PFSK-1 (cell line): ENCODE data around the gene NOP14.

ENCODE experiments used
- POLR2AphosphoS5 ChIP-seq: IDR thresholded peaks from 2 replicates; pipeline ENCODE4 v1.6.1; 2012; ENCODE audit warnings: low read depth, mild to moderate bottlenecking, control low read depth, low read length, moderate library complexity
- REST ChIP-seq, 2 experiments: IDR thresholded peaks; 2 replicates each; pipeline versions ENCODE4 v1.6.1 to v1.8.0; 2011 to 2012; ENCODE audit warnings: low read depth in 2 of 2, low read length in 2 of 2, control low read depth in 1 of 2, inconsistent platforms in 1 of 2, mild to moderate bottlenecking in 1 of 2, moderate library complexity in 1 of 2; ENCODE audit not compliant: insufficient read depth in 1 of 2
- SIN3A ChIP-seq: IDR thresholded peaks from 2 replicates; pipeline ENCODE4 v1.6.1; 2012; ENCODE audit warnings: mild to moderate bottlenecking, low read length, moderate library complexity, borderline replicate concordance; ENCODE audit not compliant: insufficient read depth
- TAF1 ChIP-seq: IDR thresholded peaks from 2 replicates; pipeline ENCODE4 v1.6.1; 2012; ENCODE audit warnings: low read length, control low read depth, borderline replicate concordance; ENCODE audit not compliant: insufficient read depth

- no peak for TF ChIP-seq POLR2AphosphoS5
- no peak for TF ChIP-seq REST (IDR thresholded peaks at IDR 0.05; ENCODE audit: insufficient read depth in 1 of 2, low read depth in 2 of 2, low read length in 2 of 2)
- no peak for TF ChIP-seq TAF1
- TF ChIP-seq SIN3A = no peak
Observed at GRCh38 chr4:2905544-2905943, 57.7 kb downstream of the NOP14 start.
